DMS79 treated with DMSO at 0.1 percent for 48 hours (cell line): ENCODE measurements around the gene CASP9.

Source experiments
- DNase-seq: peaks from one replicate; lab custom pipeline; 2025; lab: John Stamatoyannopoulos, UW

Gene CASP9

GRCh38 chr1:15445390-15446122 lies 78.5 kb downstream of the CASP9 start:
- no peak for DNase-seq

GRCh38 chr1:15444468-15445389 lies 79.3 kb downstream of the CASP9 start:
- DNase-seq = no peak

- DNase-seq = no peak
Observed at GRCh38 chr1:15443281-15443680, 80.7 kb downstream of the CASP9 start.

- no peak for DNase-seq
Observed at GRCh38 chr1:15442759-15443158, 81.3 kb downstream of the CASP9 start.

DNA sequence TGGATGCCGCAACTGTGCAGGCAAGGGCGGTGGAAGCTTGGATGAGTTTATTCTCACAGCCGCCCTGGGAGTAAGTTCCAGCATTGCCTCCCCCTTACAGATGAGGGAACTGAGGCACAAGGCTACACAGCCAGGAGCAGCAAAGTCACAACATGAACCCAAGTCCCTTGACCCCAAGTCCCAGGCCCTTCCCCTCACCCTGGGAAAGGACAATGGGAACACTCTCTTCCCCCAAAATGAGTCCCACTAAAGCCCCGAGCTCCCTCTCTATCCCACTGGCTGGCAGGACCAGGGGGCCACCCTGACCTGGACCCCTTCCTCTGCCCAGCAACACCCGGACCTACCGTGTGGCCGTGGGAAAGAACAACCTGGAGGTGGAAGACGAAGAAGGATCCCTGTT lies 81.9 kb downstream of the CASP9 start:
- no peak for DNase-seq
